ENCODE data around the gene ALMS1. TPM values are rescaled to one million over a fixed set of nuclear protein-coding genes. Genes with fewer than 3 reads are reported as not detected.

Gene ALMS1
- total and polyA plus RNA-seq, 9 of the 15 experiments (the other 6 are each of a cell fraction or from before 2014, with no cell fraction given) = 1.4 to 26.3 (median 13.6) TPM

DNA sequence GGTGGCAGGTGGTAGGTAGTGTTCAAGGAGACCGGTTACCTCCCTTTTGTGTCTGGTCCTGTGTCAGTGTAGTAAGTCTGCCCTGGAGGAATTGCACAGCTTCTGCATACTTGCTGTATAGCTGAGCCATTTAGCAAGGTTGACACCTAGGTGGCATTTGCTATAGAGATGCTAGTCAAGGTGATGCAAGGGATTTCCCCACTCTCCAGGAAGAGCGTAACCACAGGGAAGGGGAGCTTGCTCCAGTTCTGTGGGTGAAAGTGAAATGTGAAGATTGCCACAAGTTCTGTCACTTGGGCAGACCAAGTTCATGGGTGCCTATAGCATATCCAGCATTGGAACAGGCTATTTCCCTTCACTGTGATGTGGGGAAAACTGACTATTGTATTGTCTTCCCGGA is 228.5 kb downstream of the ALMS1 start (continued):
- TF ChIP-seq, protein P1, sequence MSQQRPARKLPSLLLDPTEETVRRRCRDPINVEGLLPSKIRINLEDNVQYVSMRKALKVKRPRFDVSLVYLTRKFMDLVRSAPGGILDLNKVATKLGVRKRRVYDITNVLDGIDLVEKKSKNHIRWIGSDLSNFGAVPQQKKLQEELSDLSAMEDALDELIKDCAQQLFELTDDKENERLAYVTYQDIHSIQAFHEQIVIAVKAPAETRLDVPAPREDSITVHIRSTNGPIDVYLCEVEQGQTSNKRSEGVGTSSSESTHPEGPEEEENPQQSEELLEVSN (IDR thresholded peaks at IDR 0.05; ENCODE audit: borderline replicate concordance in 1 of 2, extremely low read depth in 1 of 2, insufficient read depth in 1 of 2, insufficient read length in 1 of 2, low read depth in 1 of 2, low read length in 1 of 2, poor library complexity in 1 of 2, severe bottlenecking in 1 of 2) = no peak
- no peak for TF ChIP-seq NR1H2 (CRISPR knock-in tag; IDR thresholded peaks at IDR 0.05)
- TF ChIP-seq, protein P2, sequence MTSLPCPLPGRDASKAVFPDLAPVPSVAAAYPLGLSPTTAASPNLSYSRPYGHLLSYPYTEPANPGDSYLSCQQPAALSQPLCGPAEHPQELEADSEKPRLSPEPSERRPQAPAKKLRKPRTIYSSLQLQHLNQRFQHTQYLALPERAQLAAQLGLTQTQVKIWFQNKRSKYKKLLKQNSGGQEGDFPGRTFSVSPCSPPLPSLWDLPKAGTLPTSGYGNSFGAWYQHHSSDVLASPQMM (CRISPR knock-in tag; IDR thresholded peaks at IDR 0.05) = no peak
- no peak for TF ChIP-seq MAFK (IDR thresholded peaks at IDR 0.05; ENCODE audit: low read length)
- TF ChIP-seq RBM39 (optimal IDR thresholded peaks at IDR 0.05; ENCODE audit: low read depth, low read length) = no peak

DNA sequence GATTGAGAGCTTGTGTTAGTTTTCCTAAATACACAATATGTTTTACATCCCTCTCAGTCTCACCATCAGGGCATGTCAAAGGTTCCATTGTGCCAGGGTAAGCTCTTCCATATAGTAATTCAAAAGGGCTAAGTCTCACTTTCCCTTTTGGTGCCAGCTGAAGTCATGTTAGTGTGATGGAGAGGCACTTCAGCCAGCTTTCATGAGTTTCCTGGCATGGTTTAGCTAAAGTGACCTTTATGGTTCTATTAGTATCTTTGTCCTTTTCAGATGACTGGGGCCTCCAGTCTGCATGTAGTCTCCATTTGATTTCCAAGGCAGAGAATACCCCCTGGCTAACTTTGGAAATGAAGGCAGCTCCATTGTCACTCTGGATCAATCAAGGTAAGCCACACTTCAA is 229.4 kb downstream of the ALMS1 start:
- no peak overlapping the region for H3K4me3 ChIP-seq

More for the DNA sequence above, 229.4 kb downstream of the ALMS1 start:
- Histone ChIP-seq H4K20me1 (replicated peaks; ENCODE audit: control insufficient read depth, insufficient read depth, low read length) (peaks cover 3% of the 10 kb centered on the region; the same call in 1 of the 2 replicates), H3K9me3 (replicated peaks; ENCODE audit: control insufficient read depth, insufficient read depth, low read depth, low read length) (no peaks in the 10 kb centered on the region), H2AFZ (ENCODE audit: low read depth, low read length) (no peak overlapping the region), H3K36me3 (ENCODE audit: control insufficient read depth, insufficient read depth, low read length) (no peaks in the 10 kb centered on the region), H3K4me1 (replicated peaks in 1 of 2; ENCODE audit: control insufficient read depth in 2 of 2, insufficient read depth in 2 of 2, low read length in 2 of 2) (no peaks in the 10 kb centered on the region), H3K9ac (ENCODE audit: insufficient read depth in 1 of 2, low read depth in 2 of 2, low read length in 2 of 2) (no peak overlapping the region), H3K27me3 (ENCODE audit: control insufficient read depth in 2 of 2, insufficient read depth in 2 of 2, low read length in 2 of 2) (peaks cover 7 to 19% of the 10 kb centered on the region in 2 experiments; a peak in 4 of 5 replicates), H3K9me1 (ENCODE audit: control insufficient read depth, insufficient read depth, low read length) (no peaks in the 10 kb centered on the region), H3K79me2 (ENCODE audit: control insufficient read depth, insufficient read depth, low read length) (no peaks in the 10 kb centered on the region), H3K27ac (ENCODE audit: extremely low read depth, low read depth, low read length) (no peak overlapping the region), H3K4me2 (ENCODE audit: insufficient read depth, low read length) (no peak overlapping the region)
- intact Hi-C loops (cut with micrococcal nuclease) = no loop called here
- in situ Hi-C loops (cut with MboI) = no loop called here
- ATAC-seq (no peak), FAIRE-seq (no peak), DNase-seq (ENCODE audit: extremely low read depth in 1 of 4, low spot score in 3 of 4) (no peak)
- BruUV-seq (replicated peaks) = no TSS peak
- ChIA-PET CTCF (ENCODE audit: low intra/inter-chr PET ratio) (no interaction called here), POLR2A (interaction anchor here (0.6 to 0.7 kb wide), 2 partner anchors 62 to 539 kb away, joined by 3 read pairs; no protein-coding TSS in a partner anchor)
- TF ChIP-seq RBM14 (IDR thresholded peaks at IDR 0.05; ENCODE audit: borderline replicate concordance, insufficient read depth, low read depth, low read length) (no peak), ZNF274 (IDR thresholded peaks at IDR 0.05; ENCODE audit: borderline replicate concordance, low read depth, low read length) (no peak), ZC3H4 (CRISPR knock-in tag; IDR thresholded peaks at IDR 0.05; ENCODE audit: borderline replicate concordance) (no peak), FOXJ3 (CRISPR knock-in tag; IDR thresholded peaks at IDR 0.05) (no peak), ZNF507 (tag; conservative IDR thresholded peaks at IDR 0.05) (no peak), SMAD3 (CRISPR knock-in tag; conservative IDR thresholded peaks at IDR 0.05) (no peak)
- TF ChIP-seq, protein P3, sequence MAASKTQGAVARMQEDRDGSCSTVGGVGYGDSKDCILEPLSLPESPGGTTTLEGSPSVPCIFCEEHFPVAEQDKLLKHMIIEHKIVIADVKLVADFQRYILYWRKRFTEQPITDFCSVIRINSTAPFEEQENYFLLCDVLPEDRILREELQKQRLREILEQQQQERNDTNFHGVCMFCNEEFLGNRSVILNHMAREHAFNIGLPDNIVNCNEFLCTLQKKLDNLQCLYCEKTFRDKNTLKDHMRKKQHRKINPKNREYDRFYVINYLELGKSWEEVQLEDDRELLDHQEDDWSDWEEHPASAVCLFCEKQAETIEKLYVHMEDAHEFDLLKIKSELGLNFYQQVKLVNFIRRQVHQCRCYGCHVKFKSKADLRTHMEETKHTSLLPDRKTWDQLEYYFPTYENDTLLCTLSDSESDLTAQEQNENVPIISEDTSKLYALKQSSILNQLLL (CRISPR knock-in tag; IDR thresholded peaks at IDR 0.05; ENCODE audit: borderline replicate concordance) = no peak
- TF ChIP-seq, protein P4, sequence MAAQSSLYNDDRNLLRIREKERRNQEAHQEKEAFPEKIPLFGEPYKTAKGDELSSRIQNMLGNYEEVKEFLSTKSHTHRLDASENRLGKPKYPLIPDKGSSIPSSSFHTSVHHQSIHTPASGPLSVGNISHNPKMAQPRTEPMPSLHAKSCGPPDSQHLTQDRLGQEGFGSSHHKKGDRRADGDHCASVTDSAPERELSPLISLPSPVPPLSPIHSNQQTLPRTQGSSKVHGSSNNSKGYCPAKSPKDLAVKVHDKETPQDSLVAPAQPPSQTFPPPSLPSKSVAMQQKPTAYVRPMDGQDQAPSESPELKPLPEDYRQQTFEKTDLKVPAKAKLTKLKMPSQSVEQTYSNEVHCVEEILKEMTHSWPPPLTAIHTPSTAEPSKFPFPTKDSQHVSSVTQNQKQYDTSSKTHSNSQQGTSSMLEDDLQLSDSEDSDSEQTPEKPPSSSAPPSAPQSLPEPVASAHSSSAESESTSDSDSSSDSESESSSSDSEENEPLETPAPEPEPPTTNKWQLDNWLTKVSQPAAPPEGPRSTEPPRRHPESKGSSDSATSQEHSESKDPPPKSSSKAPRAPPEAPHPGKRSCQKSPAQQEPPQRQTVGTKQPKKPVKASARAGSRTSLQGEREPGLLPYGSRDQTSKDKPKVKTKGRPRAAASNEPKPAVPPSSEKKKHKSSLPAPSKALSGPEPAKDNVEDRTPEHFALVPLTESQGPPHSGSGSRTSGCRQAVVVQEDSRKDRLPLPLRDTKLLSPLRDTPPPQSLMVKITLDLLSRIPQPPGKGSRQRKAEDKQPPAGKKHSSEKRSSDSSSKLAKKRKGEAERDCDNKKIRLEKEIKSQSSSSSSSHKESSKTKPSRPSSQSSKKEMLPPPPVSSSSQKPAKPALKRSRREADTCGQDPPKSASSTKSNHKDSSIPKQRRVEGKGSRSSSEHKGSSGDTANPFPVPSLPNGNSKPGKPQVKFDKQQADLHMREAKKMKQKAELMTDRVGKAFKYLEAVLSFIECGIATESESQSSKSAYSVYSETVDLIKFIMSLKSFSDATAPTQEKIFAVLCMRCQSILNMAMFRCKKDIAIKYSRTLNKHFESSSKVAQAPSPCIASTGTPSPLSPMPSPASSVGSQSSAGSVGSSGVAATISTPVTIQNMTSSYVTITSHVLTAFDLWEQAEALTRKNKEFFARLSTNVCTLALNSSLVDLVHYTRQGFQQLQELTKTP (IDR thresholded peaks at IDR 0.05; ENCODE audit: low read depth in 1 of 2, partially characterized antibody in 2 of 2) = no peak

Data from K562 (cell line).